ENCODE data around the gene SLA2. TPM values are rescaled to one million over a fixed set of nuclear protein-coding genes. Genes with fewer than 3 reads are reported as not detected.
"Not testable (repeated sequence)": the region's sequence is repeated elsewhere in the genome, so short reads cannot be mapped to it uniquely, and the experiment has no call there.

SLA2 gene
- total and polyA plus RNA-seq, 8 donors, result 0.13 to 0.34 (median 0.22) TPM; not detected in 1

DNA sequence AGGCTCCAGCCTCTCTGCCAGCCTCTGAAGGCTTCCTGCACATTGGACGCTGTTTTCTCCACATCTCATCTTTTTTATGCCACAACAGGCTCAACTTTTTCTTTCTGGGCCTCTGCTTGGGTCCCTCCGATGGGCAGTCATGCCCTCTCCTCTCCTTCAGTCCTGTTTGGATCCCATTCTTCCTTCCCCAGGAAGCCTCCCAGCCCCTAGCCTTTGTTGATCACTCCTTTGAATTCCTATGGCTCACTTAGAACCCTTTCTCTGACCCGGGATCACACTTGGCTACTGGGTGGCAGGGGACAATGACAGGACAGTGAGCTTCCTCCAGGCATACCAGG, 4.5 kb downstream of the SLA2 start:
- TF ChIP-seq, protein P1, sequence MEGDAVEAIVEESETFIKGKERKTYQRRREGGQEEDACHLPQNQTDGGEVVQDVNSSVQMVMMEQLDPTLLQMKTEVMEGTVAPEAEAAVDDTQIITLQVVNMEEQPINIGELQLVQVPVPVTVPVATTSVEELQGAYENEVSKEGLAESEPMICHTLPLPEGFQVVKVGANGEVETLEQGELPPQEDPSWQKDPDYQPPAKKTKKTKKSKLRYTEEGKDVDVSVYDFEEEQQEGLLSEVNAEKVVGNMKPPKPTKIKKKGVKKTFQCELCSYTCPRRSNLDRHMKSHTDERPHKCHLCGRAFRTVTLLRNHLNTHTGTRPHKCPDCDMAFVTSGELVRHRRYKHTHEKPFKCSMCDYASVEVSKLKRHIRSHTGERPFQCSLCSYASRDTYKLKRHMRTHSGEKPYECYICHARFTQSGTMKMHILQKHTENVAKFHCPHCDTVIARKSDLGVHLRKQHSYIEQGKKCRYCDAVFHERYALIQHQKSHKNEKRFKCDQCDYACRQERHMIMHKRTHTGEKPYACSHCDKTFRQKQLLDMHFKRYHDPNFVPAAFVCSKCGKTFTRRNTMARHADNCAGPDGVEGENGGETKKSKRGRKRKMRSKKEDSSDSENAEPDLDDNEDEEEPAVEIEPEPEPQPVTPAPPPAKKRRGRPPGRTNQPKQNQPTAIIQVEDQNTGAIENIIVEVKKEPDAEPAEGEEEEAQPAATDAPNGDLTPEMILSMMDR (IDR thresholded peaks at IDR 0.05), result no peak
- Histone ChIP-seq H3K27ac (no peak overlapping the region), H3K27me3 (no peaks in the 10 kb centered on the region), H3K4me3 (no peak overlapping the region), H3K4me1 (no peaks in the 10 kb centered on the region), H3K36me3 (no peaks in the 10 kb centered on the region), H3K9me3 (no peaks in the 10 kb centered on the region)
- DNase-seq (no peak), FAIRE-seq (no peak), ATAC-seq (no peak)
- intact Hi-C loops (cut with DNase I), result no loop called here
- 81 to 88% methylated on average over 3 of the region's 3 CpGs for WGBS, 2 donors

DNA sequence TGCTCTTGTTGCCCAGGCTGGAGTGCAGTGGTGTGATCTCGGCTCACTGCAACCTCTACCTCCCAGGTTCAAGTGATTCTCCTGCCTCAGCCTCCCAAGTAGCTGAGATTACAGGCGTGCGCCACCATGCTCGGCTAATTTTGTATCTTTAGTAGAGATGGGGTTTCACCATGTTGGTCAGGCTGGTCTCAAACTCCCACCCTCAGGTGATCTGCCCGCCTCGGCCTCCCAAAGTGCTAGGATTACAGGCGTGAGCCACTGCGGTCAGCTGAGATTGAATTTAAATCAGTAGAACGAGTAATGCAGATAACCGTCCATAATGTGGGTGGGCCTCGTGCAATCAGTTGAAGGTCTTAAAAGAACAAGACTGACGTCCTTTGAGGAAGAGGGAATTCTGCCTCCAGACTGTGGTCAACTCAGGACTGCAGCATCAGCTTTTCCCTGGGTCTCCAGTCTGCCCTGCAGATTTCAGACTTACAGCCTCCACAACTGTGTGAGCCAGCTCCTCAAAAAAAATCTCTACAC, 7.1 kb downstream of the SLA2 start:
- H3K36me3 ChIP-seq; FAIRE-seq; H3K27ac ChIP-seq; H3K27me3 ChIP-seq; H3K9me3 ChIP-seq; DNase-seq; intact Hi-C loops (cut with DNase I); H3K4me1 ChIP-seq; ATAC-seq; H3K4me3 ChIP-seq: not testable (repeated sequence)
- WGBS, 2 donors, result 92 to 93% methylated on average over 12 of the region's 12 CpGs

DNA sequence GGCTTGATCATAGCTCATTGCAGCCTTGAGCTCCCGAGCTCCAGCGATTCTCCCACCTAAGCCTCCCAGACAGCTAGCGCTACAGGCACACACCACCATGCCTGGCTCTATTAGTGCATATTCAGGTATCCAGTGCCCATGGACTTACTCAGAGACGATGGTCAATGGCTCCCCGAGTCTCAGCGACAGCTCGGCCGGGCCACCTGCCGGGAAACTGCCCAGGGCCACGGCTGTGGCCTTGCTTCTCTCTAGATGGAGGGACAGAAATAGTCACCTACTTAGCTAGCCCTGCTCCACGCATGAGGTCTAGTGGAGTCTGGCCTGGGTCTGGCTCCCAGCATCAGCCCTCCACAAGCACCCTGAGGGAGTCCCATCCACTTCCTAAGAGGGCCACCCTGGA, 11.7 kb downstream of the SLA2 start:
- no peak for DNase-seq
- Histone ChIP-seq H3K4me1 (no peaks in the 10 kb centered on the region), H3K9me3 (no peaks in the 10 kb centered on the region), H3K4me3 (no peak overlapping the region), H3K36me3 (no peaks in the 10 kb centered on the region), H3K27ac (no peak overlapping the region), H3K27me3 (no peaks in the 10 kb centered on the region)
- FAIRE-seq, result no peak
- ATAC-seq, result no peak
- intact Hi-C loops (cut with DNase I), result no loop called here
- 84 to 93% methylated on average over 11 of the region's 11 CpGs for WGBS, 2 donors
- TF ChIP-seq, protein P1 (IDR thresholded peaks at IDR 0.05), result no peak

DNA sequence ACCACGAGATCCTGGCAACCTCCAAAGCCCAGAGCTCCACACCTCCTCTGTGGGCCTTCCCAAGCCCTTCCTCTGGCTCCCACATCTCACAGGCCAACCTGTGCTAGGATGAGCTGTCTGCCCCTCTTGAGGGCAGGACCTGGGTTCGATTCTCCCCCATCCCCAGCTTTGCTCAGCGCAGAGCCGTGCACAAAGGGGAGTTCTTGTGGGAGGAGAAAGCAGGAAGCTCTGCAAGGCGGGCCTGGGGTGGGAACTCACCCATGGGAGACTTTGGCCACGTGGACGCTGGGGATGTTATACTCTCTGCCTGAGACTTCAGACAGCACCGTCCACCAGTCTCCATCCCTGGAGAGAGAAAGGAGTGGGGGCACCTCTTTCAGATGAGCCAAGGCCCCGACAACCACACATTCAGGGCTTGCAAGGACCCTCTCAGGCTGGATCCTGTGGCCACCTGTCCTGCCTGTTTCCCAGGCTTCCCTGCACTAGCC, 12.7 kb downstream of the SLA2 start:
- no peak overlapping the region for H3K27ac ChIP-seq
- no peak for FAIRE-seq
- H3K36me3 ChIP-seq, result no peaks in the 10 kb centered on the region
- intact Hi-C loops (cut with DNase I), result no loop called here
- 70 to 73% methylated on average over 9 of the region's 9 CpGs for WGBS, 2 donors
- H3K4me3 ChIP-seq, result no peak overlapping the region
- TF ChIP-seq, protein P1 (IDR thresholded peaks at IDR 0.05), result no peak
- no peaks in the 10 kb centered on the region for H3K9me3 ChIP-seq
- H3K4me1 ChIP-seq, result no peaks in the 10 kb centered on the region
- ATAC-seq, result no peak
- no peaks in the 10 kb centered on the region for H3K27me3 ChIP-seq
- no peak for DNase-seq

DNA sequence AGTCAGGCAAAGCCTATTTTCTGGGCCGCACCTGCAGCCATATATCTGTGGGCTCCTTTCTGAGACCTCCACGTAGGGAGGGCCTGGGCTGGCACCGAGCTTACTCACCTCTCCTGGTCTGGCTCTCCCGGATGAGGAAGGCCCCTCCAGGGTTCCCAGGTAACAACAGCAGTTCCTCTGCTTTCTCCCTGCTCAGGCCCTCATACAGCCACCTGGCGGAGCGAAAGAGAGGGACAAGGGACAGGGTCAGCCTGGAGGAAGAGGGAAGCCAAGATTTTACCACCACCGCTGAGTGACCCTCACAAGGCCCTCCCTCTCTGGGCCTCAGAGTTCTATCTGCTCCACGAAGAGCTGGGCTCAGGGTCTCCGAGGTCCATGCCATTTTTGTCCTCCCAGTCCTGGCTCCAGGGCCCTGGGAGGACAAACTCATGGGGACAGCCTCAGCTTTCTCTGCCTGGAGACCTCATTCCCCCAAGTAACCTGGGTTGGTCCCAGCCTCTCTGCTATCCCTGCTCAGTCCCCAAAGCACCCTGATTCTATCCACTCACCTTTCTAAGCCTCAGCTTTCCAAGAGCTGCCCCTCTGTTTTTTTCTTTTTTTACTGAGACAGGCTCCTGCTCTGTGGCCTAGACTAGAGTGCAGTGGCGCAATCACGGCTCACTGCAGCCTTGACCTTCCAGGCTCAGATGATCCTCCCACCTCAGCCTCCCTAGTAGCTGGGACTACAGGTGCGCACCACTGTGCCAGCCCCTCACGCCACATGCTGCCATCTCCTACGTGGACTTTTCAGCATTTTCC, 13.3 kb downstream of the SLA2 start:
- 69 to 77% methylated on average over 14 of the region's 14 CpGs for WGBS, 2 donors
- no peaks in the 10 kb centered on the region for H3K27me3 ChIP-seq
- no peak overlapping the region for H3K27ac ChIP-seq
- FAIRE-seq, result no peak
- H3K9me3 ChIP-seq, result no peaks in the 10 kb centered on the region
- H3K4me3 ChIP-seq, result no peak overlapping the region
- intact Hi-C loops (cut with DNase I), result no loop called here
- no peaks in the 10 kb centered on the region for H3K4me1 ChIP-seq
- H3K36me3 ChIP-seq, result no peaks in the 10 kb centered on the region
- ATAC-seq, result peak in 2 of 4 donors; percentile 63 to 65
- TF ChIP-seq, protein P1 (IDR thresholded peaks at IDR 0.05), result no peak
- no peak for DNase-seq

Data from pancreas (tissue), 10 donors.